ENCODE data around the gene PDE3B.

The PDE3B gene

DNA sequence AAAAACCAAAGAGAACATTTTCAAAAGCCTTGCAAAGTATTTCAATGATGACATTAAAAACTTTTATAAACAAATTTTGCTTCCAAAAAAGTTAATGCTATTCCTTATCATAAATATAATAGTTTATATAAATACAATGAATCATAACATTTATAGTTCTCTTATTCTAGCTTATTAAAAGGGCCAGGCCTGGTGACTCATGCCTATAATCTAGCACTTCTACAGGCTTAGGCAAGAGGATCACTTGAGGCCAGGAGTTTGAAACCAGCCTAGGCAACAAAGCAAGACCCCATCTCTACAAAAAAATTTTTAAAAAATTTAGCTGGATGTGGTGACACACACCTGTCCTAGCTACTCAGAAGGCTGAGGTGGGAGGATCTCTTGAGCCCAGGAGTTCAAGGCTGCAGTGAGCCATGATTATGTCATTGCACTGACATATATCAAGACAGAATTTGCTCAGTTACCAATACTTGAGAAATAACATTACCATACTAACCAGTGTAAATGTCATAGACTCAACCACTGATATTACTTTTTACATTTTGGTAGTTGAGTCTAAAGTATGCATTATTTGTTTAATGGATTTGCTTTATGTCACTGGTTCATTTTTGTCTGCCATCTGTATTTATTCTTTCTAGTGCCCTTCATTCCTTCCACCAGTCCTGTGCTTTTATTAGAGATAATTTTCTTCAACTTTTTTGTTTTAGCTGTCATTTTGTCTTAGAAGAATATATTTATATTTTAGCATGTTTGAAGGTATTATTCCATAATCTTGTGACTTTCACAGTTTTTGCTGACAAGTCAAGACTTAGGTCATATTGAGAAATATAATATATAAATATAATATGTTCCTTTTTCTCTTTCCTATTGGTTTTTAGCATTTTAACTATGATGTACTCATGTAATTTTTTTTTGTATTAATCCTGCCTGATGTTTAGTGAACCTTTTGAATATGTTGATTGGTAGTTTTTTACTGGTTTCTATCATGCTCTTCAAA, 192.2 kb downstream of the PDE3B start:
- Mint-ChIP-seq H3K4me3 (no peak overlapping the region), H3K4me1 (no peaks in the 10 kb centered on the region), H3K27ac (no peak overlapping the region), H3K36me3 (ENCODE audit: low read depth) (peaks cover 15% of the 10 kb centered on the region), H3K9me3 (no peaks in the 10 kb centered on the region), H3K27me3 (ENCODE audit: low read depth) (no peaks in the 10 kb centered on the region)
- TF ChIP-seq, protein P1, sequence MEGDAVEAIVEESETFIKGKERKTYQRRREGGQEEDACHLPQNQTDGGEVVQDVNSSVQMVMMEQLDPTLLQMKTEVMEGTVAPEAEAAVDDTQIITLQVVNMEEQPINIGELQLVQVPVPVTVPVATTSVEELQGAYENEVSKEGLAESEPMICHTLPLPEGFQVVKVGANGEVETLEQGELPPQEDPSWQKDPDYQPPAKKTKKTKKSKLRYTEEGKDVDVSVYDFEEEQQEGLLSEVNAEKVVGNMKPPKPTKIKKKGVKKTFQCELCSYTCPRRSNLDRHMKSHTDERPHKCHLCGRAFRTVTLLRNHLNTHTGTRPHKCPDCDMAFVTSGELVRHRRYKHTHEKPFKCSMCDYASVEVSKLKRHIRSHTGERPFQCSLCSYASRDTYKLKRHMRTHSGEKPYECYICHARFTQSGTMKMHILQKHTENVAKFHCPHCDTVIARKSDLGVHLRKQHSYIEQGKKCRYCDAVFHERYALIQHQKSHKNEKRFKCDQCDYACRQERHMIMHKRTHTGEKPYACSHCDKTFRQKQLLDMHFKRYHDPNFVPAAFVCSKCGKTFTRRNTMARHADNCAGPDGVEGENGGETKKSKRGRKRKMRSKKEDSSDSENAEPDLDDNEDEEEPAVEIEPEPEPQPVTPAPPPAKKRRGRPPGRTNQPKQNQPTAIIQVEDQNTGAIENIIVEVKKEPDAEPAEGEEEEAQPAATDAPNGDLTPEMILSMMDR (IDR thresholded peaks at IDR 0.05; ENCODE audit: unreplicated experiment in 3 of 3): no peak

DNA sequence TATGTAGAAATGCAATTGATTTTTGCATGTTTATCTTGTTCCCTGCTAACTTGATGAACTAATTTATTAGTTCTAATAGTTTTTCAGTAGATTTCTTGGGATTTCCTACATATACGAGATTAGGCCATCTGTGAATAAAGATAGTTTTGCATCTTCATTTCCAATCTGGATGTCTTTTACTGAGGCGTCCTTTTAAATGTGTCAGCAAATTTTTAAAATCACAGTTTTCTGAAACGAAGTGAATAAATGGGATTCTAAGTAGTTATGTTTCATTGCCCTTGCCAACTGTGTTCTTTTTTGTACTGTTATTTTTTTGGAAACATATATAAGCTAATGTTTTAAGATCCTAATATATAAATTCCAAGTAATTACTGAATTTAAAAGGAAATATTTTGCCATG, 198.4 kb downstream of the PDE3B start:
- H3K36me3 Mint-ChIP-seq (ENCODE audit: low read depth): peaks cover 34% of the 10 kb centered on the region
- H3K27ac Mint-ChIP-seq: no peak overlapping the region
- no peaks in the 10 kb centered on the region for H3K27me3 Mint-ChIP-seq (ENCODE audit: low read depth)
- peaks cover 8% of the 10 kb centered on the region for H3K9me3 Mint-ChIP-seq
- H3K4me3 Mint-ChIP-seq: no peak overlapping the region
- TF ChIP-seq, protein P1 (IDR thresholded peaks at IDR 0.05; ENCODE audit: unreplicated experiment in 3 of 3): no peak
- H3K4me1 Mint-ChIP-seq: no peaks in the 10 kb centered on the region

DNA sequence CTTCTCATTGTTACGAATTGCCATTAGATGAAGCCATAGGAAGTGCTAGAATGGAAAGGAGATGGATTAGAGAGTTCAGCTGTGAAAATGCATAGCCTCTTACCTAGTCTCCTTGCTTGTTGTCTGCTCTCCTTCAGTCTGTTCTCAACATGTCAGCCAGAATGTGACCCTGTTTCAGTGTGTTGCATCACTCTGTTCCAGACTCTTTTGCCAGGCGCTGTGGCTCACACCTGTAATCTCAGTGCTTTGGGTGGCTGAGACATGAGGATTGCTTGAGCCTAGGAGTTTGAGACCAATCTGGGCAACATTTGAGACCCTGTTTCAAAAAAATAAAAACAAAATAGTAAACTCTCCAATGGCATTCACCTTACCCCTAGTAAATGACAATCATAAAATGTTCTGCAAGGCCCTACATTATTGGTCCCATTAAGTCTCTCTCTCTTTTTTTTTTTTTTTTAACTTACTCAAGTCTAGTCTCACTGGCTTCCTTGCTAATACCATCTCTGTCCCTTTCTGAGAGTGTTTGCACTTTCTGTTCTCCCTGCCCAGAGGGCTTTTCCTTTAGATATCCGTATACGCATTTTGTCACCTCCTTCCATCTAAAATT, 209.1 kb downstream of the PDE3B start:
- TF ChIP-seq, protein P1 (IDR thresholded peaks at IDR 0.05; ENCODE audit: unreplicated experiment in 3 of 3): no peak
- Mint-ChIP-seq H3K9me3 (no peaks in the 10 kb centered on the region), H3K4me1 (no peaks in the 10 kb centered on the region), H3K27me3 (ENCODE audit: low read depth) (no peaks in the 10 kb centered on the region), H3K27ac (no peak overlapping the region), H3K4me3 (no peak overlapping the region), H3K36me3 (ENCODE audit: low read depth) (peaks cover under 1% of the 10 kb centered on the region)

DNA sequence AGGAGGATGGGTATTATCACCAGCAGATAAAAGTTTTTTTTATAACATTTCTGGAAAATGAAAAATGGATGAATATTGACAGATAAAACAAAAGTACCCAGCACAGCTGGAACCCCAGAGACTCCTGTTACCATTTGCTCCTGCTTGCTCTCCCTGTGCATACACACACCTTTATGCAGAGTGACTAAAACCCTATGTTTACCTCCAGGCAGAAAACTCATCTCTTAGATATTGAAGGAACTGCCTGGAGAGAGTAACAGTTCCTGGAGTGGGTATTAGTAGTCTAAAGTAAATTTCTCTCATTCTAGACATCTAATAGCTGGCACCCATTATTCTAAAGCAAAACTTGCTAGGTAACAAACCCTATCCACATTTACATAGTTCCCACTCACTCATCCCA, 210.5 kb downstream of the PDE3B start:
- Mint-ChIP-seq H3K4me1 (no peaks in the 10 kb centered on the region), H3K4me3 (no peak overlapping the region), H3K36me3 (ENCODE audit: low read depth) (no peaks in the 10 kb centered on the region), H3K27ac (no peak overlapping the region), H3K9me3 (no peaks in the 10 kb centered on the region), H3K27me3 (ENCODE audit: low read depth) (no peaks in the 10 kb centered on the region)
- TF ChIP-seq, protein P1 (IDR thresholded peaks at IDR 0.05; ENCODE audit: unreplicated experiment in 3 of 3): no peak

DNA sequence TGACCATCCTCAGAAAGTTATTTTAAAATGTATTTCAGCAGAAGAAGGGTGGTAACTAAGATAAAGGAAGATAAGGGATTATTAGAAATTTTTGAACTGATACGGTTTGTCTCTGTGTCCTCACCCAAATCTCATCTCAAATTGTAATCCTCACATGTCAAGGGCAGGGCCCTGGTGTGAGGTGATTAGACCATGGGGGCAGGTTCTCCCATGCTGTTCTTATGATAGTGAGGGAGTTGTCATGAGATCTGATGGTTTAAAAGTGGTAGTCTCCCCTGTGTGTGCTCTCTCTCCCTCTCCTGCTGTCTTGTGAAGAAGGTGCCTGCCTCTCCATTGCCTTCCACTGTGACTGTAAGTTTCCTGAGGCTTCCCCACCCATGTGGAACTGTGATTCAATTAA, 212.3 kb downstream of the PDE3B start:
- Mint-ChIP-seq H3K27me3 (ENCODE audit: low read depth) (no peaks in the 10 kb centered on the region), H3K4me1 (no peaks in the 10 kb centered on the region), H3K4me3 (no peak overlapping the region)

More for the DNA sequence above, 212.3 kb downstream of the PDE3B start:
- TF ChIP-seq, protein P1 (IDR thresholded peaks at IDR 0.05; ENCODE audit: unreplicated experiment in 3 of 3): no peak
- H3K27ac Mint-ChIP-seq: no peak overlapping the region
- no peaks in the 10 kb centered on the region for H3K36me3 Mint-ChIP-seq (ENCODE audit: low read depth)
- H3K9me3 Mint-ChIP-seq: no peaks in the 10 kb centered on the region
